GM21390 (cell line): Measurements from ENCODE around the gene DGCR2.
"Not testable (repeated sequence)": the region's sequence is repeated elsewhere in the genome, so short reads cannot be mapped to it uniquely, and the experiment has no call there.

Experiments
- ATAC-seq: cut with Tn5 transposase; IDR thresholded peaks from one replicate; pipeline ENCODE4 v1.9.1; 2021; ENCODE audit not compliant: unreplicated experiment

Gene DGCR2

GRCh38 chr22:19061471-19062138 is 60.6 kb downstream of the DGCR2 start:
- no peak for ATAC-seq

DNA sequence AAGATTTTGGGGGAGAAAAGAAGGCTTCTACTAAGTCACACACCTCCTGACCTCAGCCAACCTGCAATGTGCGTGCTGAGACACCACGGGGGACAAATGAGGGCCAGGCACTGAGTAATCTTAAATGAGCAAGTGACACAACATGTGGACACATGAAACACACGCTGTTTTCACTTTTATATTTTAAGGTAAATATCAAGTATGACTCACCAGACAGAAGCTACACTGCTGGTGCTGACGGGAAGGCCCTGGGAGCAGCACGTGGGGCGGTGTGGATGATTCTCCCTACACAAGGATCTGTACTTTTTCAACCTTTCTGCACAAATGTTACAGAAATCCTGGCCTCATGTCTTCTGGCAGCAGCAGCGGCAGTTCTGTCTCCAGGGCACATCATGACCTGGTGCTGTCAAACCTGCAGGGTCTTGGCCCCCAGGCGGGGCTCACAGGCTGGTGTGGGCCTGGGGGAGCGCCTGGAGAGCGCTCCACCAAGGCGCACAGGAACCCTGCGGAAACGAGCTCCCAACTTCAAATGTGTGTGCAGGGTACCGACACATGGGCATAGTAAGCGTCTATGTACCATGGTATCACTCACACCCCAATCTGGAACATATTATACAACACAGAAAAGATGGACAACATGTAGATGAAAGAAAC is 61.7 kb downstream of the DGCR2 start:
- no peak for ATAC-seq

DNA sequence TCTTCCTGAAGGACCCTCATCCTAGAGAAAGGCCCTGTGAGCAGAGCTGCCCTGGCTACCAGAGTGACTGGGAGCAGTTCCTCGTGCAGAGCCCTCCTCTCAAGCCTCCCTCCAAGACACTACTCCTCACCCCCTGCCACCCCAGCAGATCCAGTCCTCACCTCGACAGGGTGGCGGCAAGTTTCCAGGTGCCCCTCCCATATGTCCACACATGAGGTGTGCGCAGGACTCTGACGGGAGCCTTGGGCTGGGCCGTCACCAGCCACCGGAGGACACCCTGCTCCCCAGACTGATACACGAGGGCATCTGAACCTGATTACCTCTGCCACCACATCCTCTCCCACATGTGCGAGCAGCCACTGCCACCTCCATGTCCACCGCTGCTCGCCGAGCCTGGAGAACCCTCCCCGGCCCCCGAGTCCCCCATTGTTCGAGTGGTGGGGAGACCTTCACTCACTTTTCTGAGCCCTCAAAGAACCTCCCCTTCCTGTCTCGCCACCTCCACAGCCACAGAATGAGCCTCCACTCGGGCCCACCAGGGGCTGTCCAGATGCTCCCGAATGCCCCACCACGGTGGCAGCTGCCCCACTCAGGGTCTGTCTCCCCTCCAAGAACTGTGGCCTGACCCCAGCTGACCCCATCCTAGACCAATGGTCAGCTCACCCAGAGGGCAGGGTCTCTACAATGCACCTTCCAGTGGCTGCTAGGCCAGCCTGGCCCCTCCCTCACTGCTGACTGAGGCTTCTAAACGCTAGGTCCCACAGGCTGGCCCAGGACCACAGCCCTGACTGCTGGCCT is 62.5 kb downstream of the DGCR2 start:
- no peak for ATAC-seq

DNA sequence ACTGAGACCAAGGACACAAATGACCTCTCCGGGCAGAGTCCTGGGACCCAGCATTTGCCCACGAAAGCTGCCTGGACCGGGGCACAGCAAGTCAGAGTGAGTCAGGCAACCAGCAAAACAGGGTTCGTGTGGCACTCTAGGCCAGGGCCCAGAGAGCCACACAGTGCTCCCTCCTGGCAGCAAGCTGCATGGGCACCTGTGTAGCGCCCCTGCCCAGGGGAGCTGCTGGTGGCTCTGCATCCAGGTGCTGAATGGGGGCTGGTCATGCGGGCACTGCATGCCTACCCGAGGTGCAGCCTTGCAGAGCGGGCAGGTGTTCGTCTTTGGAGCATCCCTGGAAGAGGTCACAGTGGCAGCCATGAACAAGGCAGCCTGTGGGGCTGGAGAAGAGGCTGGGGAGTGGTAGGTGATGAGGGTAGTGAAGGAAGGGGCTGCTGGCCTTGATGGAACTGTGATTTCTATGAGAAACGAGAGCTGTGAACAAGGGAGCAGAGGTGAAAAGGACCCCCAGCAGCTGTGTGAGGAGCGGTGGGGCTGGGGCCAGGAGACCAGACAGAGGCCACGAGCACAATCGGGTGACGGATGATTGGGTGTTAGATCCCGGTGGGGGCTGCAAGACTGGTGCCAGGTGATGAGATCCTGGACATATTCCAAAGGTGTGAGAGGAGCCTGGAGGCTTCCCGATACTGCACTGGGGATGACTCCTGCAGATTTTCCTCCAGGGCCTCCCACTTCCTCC is 63.3 kb downstream of the DGCR2 start:
- ATAC-seq, result no peak

DNA sequence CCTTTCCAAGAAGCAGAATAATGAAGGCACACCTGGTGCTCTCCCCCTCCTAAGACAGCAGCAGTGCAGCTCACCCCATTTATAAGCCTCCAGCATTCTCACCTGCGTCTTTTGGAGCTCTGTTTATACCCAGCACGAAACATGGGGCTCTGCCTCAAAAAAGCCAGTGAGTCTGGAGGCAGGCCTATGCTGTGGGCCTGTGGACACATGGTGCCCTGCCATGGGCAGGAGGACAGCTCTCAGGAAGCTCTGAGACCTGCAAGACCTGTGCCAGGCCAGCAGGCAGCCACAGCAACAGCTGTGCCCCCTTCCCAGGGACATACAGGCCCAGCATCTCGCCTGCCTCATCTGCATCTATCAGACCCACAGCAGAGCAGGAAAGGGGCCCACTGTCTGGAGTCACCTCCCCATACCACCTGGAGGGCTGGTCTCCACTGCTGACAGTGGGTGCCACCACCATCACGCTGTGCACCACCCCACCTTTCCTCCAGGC is 64.2 kb downstream of the DGCR2 start:
- no peak for ATAC-seq

DNA sequence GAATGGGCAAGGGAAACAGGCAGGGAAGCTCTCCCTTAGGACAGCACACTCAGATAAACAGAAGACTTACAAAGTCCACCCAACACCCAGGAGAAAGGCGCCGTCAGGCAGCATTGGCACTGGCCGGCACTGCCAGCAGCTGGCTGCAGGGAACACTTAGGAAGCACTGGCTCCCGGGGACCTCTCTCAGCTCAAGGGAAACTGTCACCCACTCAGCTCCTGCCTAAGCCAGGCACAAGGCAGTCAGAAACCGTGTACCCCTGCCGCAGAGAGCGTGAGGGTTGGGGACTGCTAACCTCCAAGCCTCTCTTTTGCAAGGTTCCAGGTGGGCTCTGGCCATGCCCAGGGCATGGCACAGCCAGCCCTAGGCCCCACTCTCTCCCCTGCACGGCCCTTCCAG is 64.7 kb downstream of the DGCR2 start:
- ATAC-seq, result no peak

DNA sequence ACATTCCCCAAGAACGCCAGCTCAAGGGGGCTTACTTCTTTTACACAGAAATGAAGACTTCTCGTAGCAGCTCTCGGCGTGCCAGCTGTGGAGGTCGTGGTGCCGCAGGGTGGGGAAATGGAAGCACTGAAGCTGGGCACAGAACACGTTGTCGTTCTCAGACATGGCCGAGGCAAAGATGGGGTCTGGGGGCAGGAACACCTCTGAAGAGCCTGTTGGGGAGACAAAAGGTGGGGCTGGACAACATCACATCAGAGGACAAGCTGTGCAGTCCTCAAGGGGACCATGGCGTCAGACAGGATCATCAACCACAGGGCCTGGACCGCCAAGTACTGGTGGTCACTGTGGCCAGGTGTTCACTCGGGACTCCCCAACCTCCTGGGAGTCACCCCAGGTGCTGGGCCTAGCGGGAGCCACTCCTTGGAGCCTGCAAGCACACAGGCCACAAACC is 65.2 kb downstream of the DGCR2 start:
- no peak for ATAC-seq

GRCh38 chr22:19055801-19056200 is 66.4 kb downstream of the DGCR2 start:
- no peak for ATAC-seq

- no peak for ATAC-seq
Observed at GRCh38 chr22:19052941-19053541, 69.2 kb downstream of the DGCR2 start.

DNA sequence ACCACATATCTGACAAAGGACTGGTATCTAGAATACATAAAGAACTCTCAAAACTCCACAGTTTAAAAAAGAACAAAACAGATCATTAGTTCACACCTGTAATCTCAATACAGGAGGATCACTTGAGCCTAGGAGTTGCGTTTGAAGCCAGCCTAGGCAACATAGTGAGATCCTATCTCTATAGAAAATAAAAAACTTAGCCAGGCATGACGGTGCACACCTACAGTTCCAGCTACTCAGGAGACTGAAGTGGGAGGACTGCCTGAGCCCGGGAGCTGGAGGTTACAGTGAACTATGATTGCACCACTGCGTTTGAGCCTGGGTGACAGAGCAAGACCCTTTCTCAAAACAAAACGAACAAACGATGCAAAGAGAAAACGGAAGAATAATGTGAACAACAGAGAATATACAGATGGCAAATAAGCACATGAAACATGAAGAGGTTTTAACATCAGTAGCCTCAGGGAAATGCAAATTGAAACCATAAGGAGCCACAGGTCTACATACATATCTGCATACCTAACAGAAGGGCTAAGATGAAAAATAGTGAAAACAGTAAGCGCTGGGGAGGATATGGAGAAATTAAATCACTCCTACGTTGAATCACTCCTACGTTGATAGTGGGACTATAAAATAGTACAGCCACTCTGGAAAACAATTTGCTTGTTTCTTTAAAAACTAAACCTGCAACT is 70.7 kb downstream of the DGCR2 start:
- ATAC-seq, result no peak

GRCh38 chr22:19050847-19051246 is 71.4 kb downstream of the DGCR2 start:
- not testable (repeated sequence) for ATAC-seq

- no peak for ATAC-seq
Observed at GRCh38 chr22:19050117-19050516, 72.1 kb downstream of the DGCR2 start.

GRCh38 chr22:19048531-19048930 is 73.7 kb downstream of the DGCR2 start:
- no peak for ATAC-seq

DNA sequence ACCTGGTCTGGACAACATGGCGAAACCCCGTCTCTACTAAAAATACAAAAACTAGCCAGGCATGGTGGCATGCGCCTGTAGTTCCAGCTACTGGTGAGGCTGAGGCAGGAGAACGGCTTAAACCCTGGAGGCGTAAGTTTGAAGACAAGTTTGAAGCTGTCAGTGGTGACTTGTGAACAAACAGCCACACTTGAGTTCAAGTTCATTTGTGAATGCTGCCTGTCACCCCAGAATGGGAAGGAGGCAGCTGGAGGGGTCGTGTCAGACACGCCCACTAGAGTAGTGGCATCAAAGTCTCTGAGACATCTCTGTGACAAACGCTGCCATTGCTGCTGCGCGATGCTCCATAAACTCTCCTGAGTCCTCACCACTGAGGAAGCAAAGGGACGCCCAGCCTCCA is 74.2 kb downstream of the DGCR2 start:
- ATAC-seq, result no peak

DNA sequence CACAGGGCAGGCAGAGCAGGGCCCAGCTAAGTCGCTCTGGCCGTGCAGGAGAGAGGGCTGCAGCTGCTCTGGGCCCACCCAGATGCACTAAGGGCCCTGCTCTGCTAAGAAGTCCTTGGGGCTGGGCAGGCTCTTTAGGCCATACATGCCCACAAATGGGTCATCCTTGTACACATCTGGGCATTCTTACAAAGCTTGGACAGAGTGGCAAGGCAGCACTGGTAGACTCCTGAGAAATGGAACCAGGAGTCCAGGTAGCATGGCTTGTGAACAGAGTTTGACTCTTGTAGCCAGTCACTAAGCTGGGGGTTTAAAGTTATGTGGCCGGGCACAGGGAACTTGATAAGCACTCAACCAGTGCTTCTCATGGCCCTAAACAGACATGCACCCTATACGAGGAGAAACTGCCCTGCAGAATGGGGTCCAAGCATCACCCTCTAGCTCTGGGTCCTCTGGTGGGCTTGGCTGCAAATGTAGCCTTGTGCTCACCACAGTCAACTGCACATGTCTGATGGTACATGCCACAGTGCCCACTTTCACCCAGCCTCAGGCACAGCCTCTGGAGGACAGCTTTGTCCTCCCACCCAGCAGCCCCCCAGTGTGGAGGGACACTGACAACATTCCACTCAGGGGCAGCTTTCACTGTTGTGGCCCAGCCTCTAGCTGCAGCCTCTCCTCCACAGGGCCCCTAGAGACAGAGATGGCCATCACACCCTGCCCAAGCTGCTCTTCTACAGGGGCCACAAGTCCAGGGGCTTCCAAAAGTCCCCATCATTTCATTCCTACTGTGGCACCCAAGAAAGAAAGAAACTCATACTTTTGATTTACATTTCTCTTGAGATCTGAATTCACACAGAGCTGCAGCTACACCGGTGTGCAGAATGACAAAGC is 75.2 kb downstream of the DGCR2 start:
- ATAC-seq, result no peak

DNA sequence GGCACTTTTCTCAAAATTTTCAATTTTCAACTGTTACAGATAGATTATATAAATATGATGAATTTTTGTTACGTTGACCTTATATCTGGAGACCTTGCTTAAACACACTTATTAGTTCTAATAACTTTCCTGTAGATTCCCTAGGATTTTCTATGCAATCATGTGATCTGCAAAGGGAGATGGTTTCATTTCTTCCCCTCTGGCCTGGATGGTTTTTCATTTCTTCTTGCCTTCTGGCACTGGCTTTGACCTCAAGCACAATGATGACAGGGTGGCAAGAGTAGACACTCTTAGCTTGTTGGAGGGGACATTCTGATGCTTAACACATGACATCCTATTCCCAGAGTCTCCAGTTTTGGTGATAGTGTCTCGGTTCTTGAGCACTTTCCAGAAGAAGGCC is 75.9 kb downstream of the DGCR2 start:
- no peak for ATAC-seq

- ATAC-seq, result no peak
Observed at GRCh38 chr22:19045094-19045493, 77.1 kb downstream of the DGCR2 start.

DNA sequence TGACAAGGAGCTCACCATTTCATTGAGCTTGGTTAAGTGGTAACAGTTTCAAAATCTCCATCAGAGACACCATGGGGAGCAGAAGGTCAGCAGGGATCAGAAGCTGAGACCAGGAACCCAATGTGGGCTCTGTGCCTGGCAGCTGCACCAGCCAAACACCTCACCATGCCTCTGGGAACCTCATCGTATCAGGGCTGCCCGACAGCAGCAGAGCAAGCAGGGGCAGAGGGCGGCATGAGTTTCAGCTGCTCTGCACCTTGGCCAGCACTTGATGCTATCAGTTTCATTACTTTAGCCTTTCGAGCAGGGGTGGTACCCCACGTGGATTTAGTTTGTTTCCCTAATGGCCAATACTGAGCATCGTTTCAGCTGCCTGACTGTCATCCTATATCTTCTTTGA is 77.8 kb downstream of the DGCR2 start:
- ATAC-seq, result no peak
